Omental fat pad (tissue), 4 donors: ENCODE data around the gene ZNF846. TPM values are rescaled to one million over a fixed set of nuclear protein-coding genes. Genes with fewer than 3 reads are reported as not detected.

Experiments
- ATAC-seq: fragments of 150-250 bp; one replicate; pipeline ENCODE4 v1.9.1; 2016; ENCODE audit warnings: mild to moderate bottlenecking, moderate library complexity; ENCODE audit not compliant: low FRiP score
- DNase-seq: peaks from one replicate; pipeline ENCODE4 v3.0.0-alpha.2; 2019; ENCODE audit warnings: low spot score
- total RNA-seq, 4 donors: library from RNA; depleted of rRNA; stranded (reverse); fragments of >200 nt; gene quantifications; one replicate each; pipeline ENCODE4 v1.1.0, GENCODE V29; 2016
- TF ChIP-seq, protein P1 (sequence below), 3 donors: fragments of 450-650 bp; IDR thresholded peaks; one replicate each; pipeline ENCODE4 v1.5.1; 2016 to 2017; ENCODE audit warnings: antibody characterized with exemption in 3 of 3, mild to moderate bottlenecking in 3 of 3, moderate library complexity in 2 of 3

Gene ZNF846
- total RNA-seq, 4 donors from 2014 or later = 6.5 to 21.4 (median 11.0) TPM

DNA sequence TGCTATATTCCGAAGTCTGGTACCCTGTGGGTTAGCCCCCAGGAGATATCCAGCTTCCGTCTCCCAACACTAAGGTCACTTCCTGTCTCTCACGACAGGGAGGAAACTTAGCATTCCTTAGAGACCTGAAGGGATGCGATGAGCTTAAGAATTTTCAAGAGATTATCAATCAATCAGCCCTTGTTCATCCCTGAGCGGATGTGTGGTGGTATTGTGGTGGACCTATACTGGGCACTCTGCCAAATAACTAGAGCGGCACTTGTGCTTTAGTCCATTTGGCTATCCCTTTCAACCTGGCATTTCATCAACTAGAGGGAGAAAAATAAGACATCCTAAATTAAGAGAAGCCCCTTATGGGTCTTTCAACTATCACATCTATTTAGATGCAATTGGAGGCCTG lies 62.7 kb downstream of the ZNF846 start:
- TF ChIP-seq, protein P1, sequence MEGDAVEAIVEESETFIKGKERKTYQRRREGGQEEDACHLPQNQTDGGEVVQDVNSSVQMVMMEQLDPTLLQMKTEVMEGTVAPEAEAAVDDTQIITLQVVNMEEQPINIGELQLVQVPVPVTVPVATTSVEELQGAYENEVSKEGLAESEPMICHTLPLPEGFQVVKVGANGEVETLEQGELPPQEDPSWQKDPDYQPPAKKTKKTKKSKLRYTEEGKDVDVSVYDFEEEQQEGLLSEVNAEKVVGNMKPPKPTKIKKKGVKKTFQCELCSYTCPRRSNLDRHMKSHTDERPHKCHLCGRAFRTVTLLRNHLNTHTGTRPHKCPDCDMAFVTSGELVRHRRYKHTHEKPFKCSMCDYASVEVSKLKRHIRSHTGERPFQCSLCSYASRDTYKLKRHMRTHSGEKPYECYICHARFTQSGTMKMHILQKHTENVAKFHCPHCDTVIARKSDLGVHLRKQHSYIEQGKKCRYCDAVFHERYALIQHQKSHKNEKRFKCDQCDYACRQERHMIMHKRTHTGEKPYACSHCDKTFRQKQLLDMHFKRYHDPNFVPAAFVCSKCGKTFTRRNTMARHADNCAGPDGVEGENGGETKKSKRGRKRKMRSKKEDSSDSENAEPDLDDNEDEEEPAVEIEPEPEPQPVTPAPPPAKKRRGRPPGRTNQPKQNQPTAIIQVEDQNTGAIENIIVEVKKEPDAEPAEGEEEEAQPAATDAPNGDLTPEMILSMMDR (IDR thresholded peaks at IDR 0.05) = no peak
- ATAC-seq = no peak
- no peak for DNase-seq

DNA sequence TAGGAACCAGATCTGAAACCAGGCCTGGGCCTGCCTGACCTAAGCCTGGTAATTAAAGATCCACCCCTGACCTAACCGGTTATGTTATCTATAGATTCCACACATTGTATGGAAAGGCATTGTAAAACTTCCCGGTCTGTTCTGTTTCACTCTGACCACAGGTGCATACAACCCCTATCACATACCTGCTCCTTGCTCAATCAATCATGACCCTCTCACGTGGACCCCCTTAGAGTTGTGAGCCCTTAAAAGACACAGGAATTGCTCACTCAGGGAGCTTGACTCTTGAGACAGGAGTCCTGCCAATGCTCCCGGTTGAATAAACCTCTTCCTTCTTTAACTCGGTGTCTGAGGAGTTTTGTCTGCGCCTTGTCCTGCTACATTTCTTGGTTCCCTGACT lies 66.4 kb downstream of the ZNF846 start:
- no peak for DNase-seq
- no peak for ATAC-seq
- TF ChIP-seq, protein P1 (IDR thresholded peaks at IDR 0.05) = no peak

Other genes starting within 250 kb of the ZNF846 start
- gene ZNF426, start 230.1 kb downstream of the ZNF846 start, total RNA-seq = 10 to 100 TPM; 10.0 to 21.1 (median 11.4) TPM
- gene ZNF121, start 184.2 kb downstream of the ZNF846 start, total RNA-seq = 10 to 100 TPM; 20.0 to 63.0 (median 31.8) TPM
- gene ZNF561, start 147.5 kb downstream of the ZNF846 start, total RNA-seq = 10 to 100 TPM; 17.5 to 27.1 (median 26.2) TPM
- 10 to 100 TPM; 19.5 to 40.4 (median 23.4) TPM for gene ZNF562, start 93.6 kb downstream of the ZNF846 start, total RNA-seq
- gene FBXL12, start 50.3 kb upstream of the ZNF846 start, total RNA-seq = 10 to 100 TPM; 18.1 to 27.9 (median 22.6) TPM
- 100 to 1,000 TPM; 407 to 513 (median 455) TPM for gene UBL5, start 59.2 kb upstream of the ZNF846 start, total RNA-seq
- 10 to 100 TPM; 59.3 to 97.7 (median 77.0) TPM for gene PIN1, start 66.6 kb upstream of the ZNF846 start, total RNA-seq
- 10 to 100 TPM; 12.9 to 41.3 (median 23.6) TPM for gene OLFM2, start 167.8 kb upstream of the ZNF846 start, total RNA-seq
- 10 to 100 TPM; 11.5 to 74.1 (median 25.0) TPM for gene COL5A3, start 241.8 kb upstream of the ZNF846 start, total RNA-seq
- gene RDH8, start 244.7 kb upstream of the ZNF846 start, total RNA-seq = not detected